Measurements from ENCODE around the gene CDT1. TPM values are rescaled to one million over a fixed set of nuclear protein-coding genes. Genes with fewer than 3 reads are reported as not detected.

CDT1 gene
- total and polyA plus RNA-seq, 4 donors = 3.6 to 13.9 (median 7.8) TPM

- peaks cover 2% of the 10 kb centered on the region for H3K4me1 ChIP-seq (ENCODE audit: control insufficient read depth, insufficient read depth, low read length)
- H3K27me3 ChIP-seq (ENCODE audit: control insufficient read depth, insufficient read depth, low read length) = no peaks in the 10 kb centered on the region
- H3K9me3 ChIP-seq (ENCODE audit: control insufficient read depth, insufficient read depth, low read length) = no peaks in the 10 kb centered on the region
- no peak overlapping the region for H3K4me3 ChIP-seq (ENCODE audit: low read depth, low read length)
- no peak for DNase-seq (ENCODE audit: low read depth in 4 of 6, low spot score in 6 of 6)
- peaks cover 87% of the 10 kb centered on the region for H3K36me3 ChIP-seq (ENCODE audit: control insufficient read depth, insufficient read depth, low read length)
- H3K27ac ChIP-seq (ENCODE audit: low read depth, low read length) = no peak overlapping the region
- WGBS (ENCODE audit: insufficient coverage) = 89% methylated on average over 13 of the region's 13 CpGs
Measured at GRCh38 chr16:88834670-88835069, 31.1 kb downstream of the CDT1 start.

GRCh38 chr16:88835383-88835782 is 31.8 kb downstream of the CDT1 start:
- Histone ChIP-seq H3K27me3 (ENCODE audit: control insufficient read depth, insufficient read depth, low read length) (no peaks in the 10 kb centered on the region), H3K27ac (ENCODE audit: low read depth, low read length) (no peak overlapping the region), H3K4me3 (ENCODE audit: low read depth, low read length) (no peak overlapping the region), H3K9me3 (ENCODE audit: control insufficient read depth, insufficient read depth, low read length) (no peaks in the 10 kb centered on the region), H3K36me3 (ENCODE audit: control insufficient read depth, insufficient read depth, low read length) (peaks cover 88% of the 10 kb centered on the region), H3K4me1 (ENCODE audit: control insufficient read depth, insufficient read depth, low read length) (no peaks in the 10 kb centered on the region)
- DNase-seq (ENCODE audit: low read depth in 4 of 6, low spot score in 6 of 6) = no peak
- 82% methylated on average over 9 of the region's 11 CpGs for WGBS (ENCODE audit: insufficient coverage)

- Histone ChIP-seq H3K4me3 (ENCODE audit: low read depth, low read length) (no peak overlapping the region), H3K4me1 (ENCODE audit: control insufficient read depth, insufficient read depth, low read length) (no peaks in the 10 kb centered on the region), H3K27me3 (ENCODE audit: control insufficient read depth, insufficient read depth, low read length) (no peaks in the 10 kb centered on the region), H3K27ac (ENCODE audit: low read depth, low read length) (no peak overlapping the region), H3K9me3 (ENCODE audit: control insufficient read depth, insufficient read depth, low read length) (no peaks in the 10 kb centered on the region), H3K36me3 (ENCODE audit: control insufficient read depth, insufficient read depth, low read length) (peaks cover 88% of the 10 kb centered on the region)
- no peak for DNase-seq (ENCODE audit: low read depth in 4 of 6, low spot score in 6 of 6)
- 91% methylated on average over 28 of the region's 33 CpGs for WGBS (ENCODE audit: insufficient coverage)
Measured at GRCh38 chr16:88835818-88836217, 32.2 kb downstream of the CDT1 start.

GRCh38 chr16:88836791-88837190 is 33.2 kb downstream of the CDT1 start:
- WGBS (ENCODE audit: insufficient coverage) = 92% methylated on average over 14 of the region's 17 CpGs
- no peak overlapping the region for H3K4me3 ChIP-seq (ENCODE audit: low read depth, low read length)
- H3K27me3 ChIP-seq (ENCODE audit: control insufficient read depth, insufficient read depth, low read length) = no peaks in the 10 kb centered on the region
- no peak for DNase-seq (ENCODE audit: low read depth in 4 of 6, low spot score in 6 of 6)
- H3K9me3 ChIP-seq (ENCODE audit: control insufficient read depth, insufficient read depth, low read length) = no peaks in the 10 kb centered on the region
- peaks cover 92% of the 10 kb centered on the region for H3K36me3 ChIP-seq (ENCODE audit: control insufficient read depth, insufficient read depth, low read length)
- H3K27ac ChIP-seq (ENCODE audit: low read depth, low read length) = no peak overlapping the region
- H3K4me1 ChIP-seq (ENCODE audit: control insufficient read depth, insufficient read depth, low read length) = no peaks in the 10 kb centered on the region

- no peak overlapping the region for H3K4me3 ChIP-seq (ENCODE audit: low read depth, low read length)
- no peaks in the 10 kb centered on the region for H3K27me3 ChIP-seq (ENCODE audit: control insufficient read depth, insufficient read depth, low read length)
- 95% methylated on average over 19 of the region's 20 CpGs for WGBS (ENCODE audit: insufficient coverage)
- H3K36me3 ChIP-seq (ENCODE audit: control insufficient read depth, insufficient read depth, low read length) = peaks cover 96% of the 10 kb centered on the region
- H3K4me1 ChIP-seq (ENCODE audit: control insufficient read depth, insufficient read depth, low read length) = no peaks in the 10 kb centered on the region
- H3K9me3 ChIP-seq (ENCODE audit: control insufficient read depth, insufficient read depth, low read length) = no peaks in the 10 kb centered on the region
- H3K27ac ChIP-seq (ENCODE audit: low read depth, low read length) = no peak overlapping the region
- no peak for DNase-seq (ENCODE audit: low read depth in 4 of 6, low spot score in 6 of 6)
Measured at GRCh38 chr16:88837806-88838205, 34.2 kb downstream of the CDT1 start.

- WGBS (ENCODE audit: insufficient coverage) = 95% methylated on average over 19 of the region's 19 CpGs
- no peaks in the 10 kb centered on the region for H3K4me1 ChIP-seq (ENCODE audit: control insufficient read depth, insufficient read depth, low read length)
- H3K36me3 ChIP-seq (ENCODE audit: control insufficient read depth, insufficient read depth, low read length) = peaks cover 97% of the 10 kb centered on the region
- H3K27me3 ChIP-seq (ENCODE audit: control insufficient read depth, insufficient read depth, low read length) = no peaks in the 10 kb centered on the region
- no peaks in the 10 kb centered on the region for H3K9me3 ChIP-seq (ENCODE audit: control insufficient read depth, insufficient read depth, low read length)
- H3K4me3 ChIP-seq (ENCODE audit: low read depth, low read length) = no peak overlapping the region
- no peak for DNase-seq (ENCODE audit: low read depth in 4 of 6, low spot score in 6 of 6)
- H3K27ac ChIP-seq (ENCODE audit: low read depth, low read length) = no peak overlapping the region
Measured at GRCh38 chr16:88838566-88838965, 35.0 kb downstream of the CDT1 start.

- no peak overlapping the region for H3K4me3 ChIP-seq (ENCODE audit: low read depth, low read length)
- H3K36me3 ChIP-seq (ENCODE audit: control insufficient read depth, insufficient read depth, low read length) = peaks cover 97% of the 10 kb centered on the region
- H3K4me1 ChIP-seq (ENCODE audit: control insufficient read depth, insufficient read depth, low read length) = no peaks in the 10 kb centered on the region
- no peak overlapping the region for H3K27ac ChIP-seq (ENCODE audit: low read depth, low read length)
- no peaks in the 10 kb centered on the region for H3K9me3 ChIP-seq (ENCODE audit: control insufficient read depth, insufficient read depth, low read length)
- WGBS (ENCODE audit: insufficient coverage) = 89% methylated on average over 38 of the region's 39 CpGs
- H3K27me3 ChIP-seq (ENCODE audit: control insufficient read depth, insufficient read depth, low read length) = no peaks in the 10 kb centered on the region
- DNase-seq (ENCODE audit: low read depth in 4 of 6, low spot score in 6 of 6) = no peak
Measured at GRCh38 chr16:88839026-88839529, 35.5 kb downstream of the CDT1 start.

- Histone ChIP-seq H3K9me3 (ENCODE audit: control insufficient read depth, insufficient read depth, low read length) (no peaks in the 10 kb centered on the region), H3K4me3 (ENCODE audit: low read depth, low read length) (no peak overlapping the region), H3K36me3 (ENCODE audit: control insufficient read depth, insufficient read depth, low read length) (peaks cover 93% of the 10 kb centered on the region), H3K27me3 (ENCODE audit: control insufficient read depth, insufficient read depth, low read length) (no peaks in the 10 kb centered on the region), H3K27ac (ENCODE audit: low read depth, low read length) (no peak overlapping the region), H3K4me1 (ENCODE audit: control insufficient read depth, insufficient read depth, low read length) (no peaks in the 10 kb centered on the region)
- WGBS (ENCODE audit: insufficient coverage) = 95% methylated on average over 19 of the region's 24 CpGs
- DNase-seq (ENCODE audit: low read depth in 4 of 6, low spot score in 6 of 6) = no peak
Measured at GRCh38 chr16:88839745-88840599, 36.4 kb downstream of the CDT1 start.

GRCh38 chr16:88840600-88841215 is 37.1 kb downstream of the CDT1 start:
- WGBS (ENCODE audit: insufficient coverage) = 92% methylated on average over 30 of the region's 30 CpGs
- Histone ChIP-seq H3K9me3 (ENCODE audit: control insufficient read depth, insufficient read depth, low read length) (no peaks in the 10 kb centered on the region), H3K27ac (ENCODE audit: low read depth, low read length) (no peak overlapping the region), H3K27me3 (ENCODE audit: control insufficient read depth, insufficient read depth, low read length) (no peaks in the 10 kb centered on the region), H3K36me3 (ENCODE audit: control insufficient read depth, insufficient read depth, low read length) (peaks cover 86% of the 10 kb centered on the region), H3K4me3 (ENCODE audit: low read depth, low read length) (no peak overlapping the region), H3K4me1 (ENCODE audit: control insufficient read depth, insufficient read depth, low read length) (no peaks in the 10 kb centered on the region)
- DNase-seq (ENCODE audit: low read depth in 4 of 6, low spot score in 6 of 6) = no peak

All from spinal cord (tissue), 10 donors.